Activated gamma-delta T cell treated with Interleukin-2 at 50 U/mL for 16 hours (primary cell): Measurements from ENCODE around the gene LRRC45.
A peak's percentile ranks its signal among the peaks of the same experiment; 100 is the strongest.

Experiments
- DNase-seq: peaks from one replicate; pipeline ENCODE4 v3.0.0-alpha.2; 2020

The LRRC45 gene

DNA sequence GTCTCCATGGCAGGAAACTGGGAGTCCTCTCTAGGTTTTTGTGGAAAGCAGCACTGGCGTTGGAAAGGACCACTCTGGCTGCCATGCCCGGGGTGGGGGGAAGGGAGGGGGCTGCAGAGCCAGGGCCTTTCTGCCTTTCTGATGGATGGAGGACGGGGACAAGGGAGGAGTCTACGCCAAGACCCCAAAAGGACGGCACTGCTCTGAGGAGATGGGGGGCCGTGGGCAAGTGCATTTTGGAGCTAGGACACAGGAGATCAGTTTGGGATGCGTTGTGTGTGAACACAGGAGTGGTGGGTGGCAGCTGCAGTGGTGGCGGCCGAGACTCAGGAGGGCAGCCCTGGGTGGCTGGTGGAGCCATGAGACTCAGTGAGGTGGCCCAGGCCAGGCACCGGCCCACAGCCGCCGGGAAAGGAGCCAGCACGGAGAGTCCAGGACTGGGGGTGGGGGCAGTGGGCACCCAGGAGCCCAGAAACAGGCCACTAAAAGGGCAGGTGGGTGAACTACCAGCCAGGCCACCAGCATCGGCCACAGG, 2.5 kb upstream of the LRRC45 start:
- no peak for DNase-seq

DNA sequence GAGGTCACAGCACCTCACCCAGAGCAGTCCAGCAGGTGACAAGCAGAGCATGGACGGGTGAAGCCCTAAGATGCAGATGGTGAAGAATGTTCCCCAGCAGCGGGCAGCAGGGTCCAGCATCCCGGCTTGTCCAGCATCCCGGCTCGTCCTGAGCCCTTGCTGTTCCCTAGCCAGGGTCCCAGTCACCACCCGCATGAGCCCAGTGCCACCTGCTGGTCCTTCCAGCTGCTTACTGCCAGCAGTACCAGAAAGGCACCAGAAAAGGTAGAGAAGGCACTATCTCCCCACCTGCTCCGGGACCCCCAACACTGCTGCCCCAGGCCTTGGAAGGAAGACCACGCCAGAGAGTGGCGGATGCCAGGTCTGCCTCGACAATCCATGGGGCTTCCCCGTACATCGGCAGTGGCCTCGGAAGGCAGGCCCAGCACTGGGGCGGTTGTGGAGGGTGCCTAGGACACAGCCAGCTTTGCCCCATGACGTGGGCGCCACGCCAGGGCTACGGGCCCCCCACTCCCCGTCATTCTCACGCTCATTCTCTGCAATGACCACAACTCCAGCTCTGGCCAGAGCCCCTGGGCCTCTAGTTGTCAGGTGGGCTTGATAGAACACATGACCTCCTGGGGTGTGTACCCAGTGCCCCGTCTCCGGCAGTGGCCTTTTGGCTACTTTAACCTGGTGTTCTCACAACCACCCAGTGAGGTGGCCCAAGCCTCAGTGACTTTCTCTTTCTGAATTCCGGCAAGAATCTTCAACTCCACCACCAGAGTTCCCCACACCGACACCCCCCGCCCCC, 1.8 kb upstream of the LRRC45 start:
- DNase-seq, result peak; percentile 49

DNA sequence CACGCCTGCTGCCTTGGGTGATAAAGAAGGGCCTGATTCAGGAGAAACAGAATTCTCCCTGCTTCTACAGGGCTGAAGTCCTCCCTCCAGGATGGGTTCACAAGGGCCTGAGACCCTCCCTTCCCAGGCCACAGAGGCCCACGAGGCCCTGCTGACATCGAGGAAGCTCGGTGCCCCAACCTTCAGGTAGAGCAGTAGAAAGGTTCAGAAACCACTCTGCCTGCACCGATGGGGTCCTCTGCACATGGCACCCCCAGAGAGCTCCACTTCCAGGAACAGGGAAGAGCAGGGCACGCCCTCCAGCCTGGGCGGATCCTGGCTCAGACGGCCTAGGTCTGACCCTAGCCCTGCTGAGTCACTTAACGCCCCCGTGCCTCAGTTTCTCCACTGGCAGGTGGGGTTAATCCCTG, 1.2 kb upstream of the LRRC45 start:
- no peak for DNase-seq

DNA sequence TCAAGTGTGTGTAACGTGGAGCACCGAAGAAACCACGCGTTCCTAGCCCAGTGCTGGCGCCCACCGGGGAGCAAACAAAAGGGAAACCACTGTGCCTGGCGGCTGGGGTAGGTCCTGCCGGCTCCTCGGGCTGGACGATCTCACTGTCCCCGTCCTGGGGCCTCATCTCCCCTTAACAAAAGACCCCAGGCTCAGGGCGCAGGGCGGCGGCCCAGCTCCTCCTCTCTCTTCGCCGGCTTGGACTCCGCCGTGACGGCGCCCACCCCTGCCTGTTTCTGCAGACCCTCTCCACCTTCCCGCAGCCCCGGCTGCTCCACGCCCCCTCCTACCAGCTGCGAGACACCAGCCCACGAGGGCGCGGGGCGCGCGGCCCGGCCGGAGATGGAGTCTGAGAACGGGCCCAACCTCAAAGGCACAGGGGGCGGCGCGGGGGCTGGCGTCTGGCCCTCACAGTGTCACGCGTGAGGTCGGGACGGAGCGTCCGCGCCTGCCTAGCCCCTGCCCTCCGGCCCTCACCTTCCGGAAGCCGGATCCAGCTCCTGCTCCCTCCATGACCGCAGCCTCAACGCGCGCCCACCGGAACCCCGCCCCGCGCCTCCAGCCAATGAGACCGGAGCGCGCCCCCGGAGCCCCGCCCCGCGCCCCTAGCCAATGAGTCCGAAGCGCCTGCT, 660 bp upstream of the LRRC45 start, which contains the start of gene CENPX:
Gene CENPX (minus strand): TSS at position 569 of the 671 bp plus-strand sequence. CDS start 17 bp downstream, at position 552.
- no peak for DNase-seq

GRCh38 chr17:82023447-82024241, 539 bp downstream of the LRRC45 start:
- DNase-seq, result no peak

GRCh38 chr17:82024859-82025258, 1.8 kb downstream of the LRRC45 start:
- no peak for DNase-seq

- DNase-seq, result no peak
Measured at GRCh38 chr17:82025401-82026107, 2.4 kb downstream of the LRRC45 start.

- DNase-seq, result no peak
Measured at GRCh38 chr17:82028246-82028645, 5.1 kb downstream of the LRRC45 start.

- no peak for DNase-seq
Measured at GRCh38 chr17:82028966-82029365, 5.9 kb downstream of the LRRC45 start.

- no peak for DNase-seq
Measured at GRCh38 chr17:82029391-82029790, 6.3 kb downstream of the LRRC45 start.

- no peak for DNase-seq
Measured at GRCh38 chr17:82029990-82030469, 6.9 kb downstream of the LRRC45 start.

DNA sequence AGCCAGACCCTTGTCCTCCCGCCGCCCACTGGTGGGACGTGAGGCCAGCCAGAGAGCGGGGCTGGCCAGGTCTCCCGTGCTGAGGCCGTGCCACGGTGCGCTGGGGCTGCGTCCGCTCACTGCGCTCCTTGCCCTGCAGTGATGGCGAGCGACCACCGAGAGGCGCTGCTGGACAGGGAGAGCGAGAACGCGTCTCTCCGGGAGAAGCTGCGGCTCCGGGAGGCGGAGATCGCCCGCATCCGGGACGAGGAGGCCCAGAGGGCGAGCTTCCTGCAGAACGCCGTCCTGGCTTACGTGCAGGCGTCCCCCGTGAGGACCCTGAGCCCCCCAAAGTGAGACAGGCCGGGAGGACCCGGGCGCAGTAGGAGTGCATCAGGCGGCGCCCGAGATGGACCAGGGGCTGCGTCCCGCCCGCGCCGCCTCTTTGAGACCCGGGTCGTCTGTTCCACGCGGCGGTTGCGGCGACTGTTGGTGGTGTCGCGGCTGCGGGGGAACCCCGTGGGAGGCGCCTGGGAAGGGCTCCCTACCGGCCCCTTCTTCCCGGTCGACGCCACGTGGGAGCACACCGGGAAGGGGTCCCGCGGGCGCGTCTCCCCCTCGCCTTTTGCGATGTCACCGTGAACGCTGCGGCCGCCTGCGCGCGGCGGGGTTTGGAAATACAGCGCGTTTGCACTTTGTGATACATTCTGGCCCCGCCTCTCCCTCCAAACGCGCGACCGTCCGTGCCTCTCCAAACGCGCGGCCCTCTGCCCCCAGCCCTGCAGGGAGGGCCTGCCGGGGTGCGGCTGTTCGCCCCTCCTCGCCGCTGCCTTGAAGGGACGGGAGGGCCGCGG, 7.6 kb downstream of the LRRC45 start:
- DNase-seq, result peak; percentile 77

- no peak for DNase-seq
Measured at GRCh38 chr17:82031303-82031884, 8.3 kb downstream of the LRRC45 start, which contains the start of gene RAC3. Gene RAC3, plus strand, starts transcription at chr17:82031678. Its CDS starts 84 bp downstream, at chr17:82031762.

DNA sequence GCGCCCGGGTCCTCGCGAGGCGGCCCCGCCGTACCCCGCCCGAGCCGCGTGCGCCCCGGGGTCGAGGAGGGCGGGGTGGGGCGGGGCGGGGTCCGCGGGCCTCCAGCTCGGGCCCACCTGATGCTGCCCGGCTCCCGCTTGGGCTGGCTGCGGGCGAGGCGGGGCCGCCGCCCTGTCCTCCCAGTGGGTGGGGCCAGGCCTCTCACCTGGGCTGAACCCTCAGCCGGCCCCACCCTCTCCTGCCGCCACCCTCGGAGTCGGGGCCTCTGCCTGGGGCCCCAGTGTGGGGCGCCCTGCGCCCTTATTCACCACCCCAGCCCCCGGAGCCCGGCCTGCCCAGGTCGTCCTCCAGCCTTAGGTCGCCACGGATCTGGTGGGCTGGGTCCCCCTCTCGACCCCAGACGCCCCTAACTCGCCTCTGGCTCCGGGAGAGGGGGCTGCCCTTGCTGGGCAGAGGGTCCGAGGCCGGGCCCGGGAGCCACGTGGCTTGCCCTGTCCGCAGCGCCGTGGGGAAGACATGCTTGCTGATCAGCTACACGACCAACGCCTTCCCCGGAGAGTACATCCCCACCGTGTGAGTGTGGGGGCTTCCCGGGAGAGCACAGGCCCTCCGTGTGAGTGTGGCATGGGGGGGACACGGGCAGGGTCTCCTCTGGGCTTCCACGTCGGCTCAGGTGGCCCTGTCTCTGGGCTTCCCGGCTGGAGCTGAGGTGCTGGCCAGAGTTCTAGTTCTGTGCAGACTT, 9.0 kb downstream of the LRRC45 start:
- no peak for DNase-seq

- DNase-seq, result no peak
Measured at GRCh38 chr17:82033359-82034085, 10.4 kb downstream of the LRRC45 start.

DNA sequence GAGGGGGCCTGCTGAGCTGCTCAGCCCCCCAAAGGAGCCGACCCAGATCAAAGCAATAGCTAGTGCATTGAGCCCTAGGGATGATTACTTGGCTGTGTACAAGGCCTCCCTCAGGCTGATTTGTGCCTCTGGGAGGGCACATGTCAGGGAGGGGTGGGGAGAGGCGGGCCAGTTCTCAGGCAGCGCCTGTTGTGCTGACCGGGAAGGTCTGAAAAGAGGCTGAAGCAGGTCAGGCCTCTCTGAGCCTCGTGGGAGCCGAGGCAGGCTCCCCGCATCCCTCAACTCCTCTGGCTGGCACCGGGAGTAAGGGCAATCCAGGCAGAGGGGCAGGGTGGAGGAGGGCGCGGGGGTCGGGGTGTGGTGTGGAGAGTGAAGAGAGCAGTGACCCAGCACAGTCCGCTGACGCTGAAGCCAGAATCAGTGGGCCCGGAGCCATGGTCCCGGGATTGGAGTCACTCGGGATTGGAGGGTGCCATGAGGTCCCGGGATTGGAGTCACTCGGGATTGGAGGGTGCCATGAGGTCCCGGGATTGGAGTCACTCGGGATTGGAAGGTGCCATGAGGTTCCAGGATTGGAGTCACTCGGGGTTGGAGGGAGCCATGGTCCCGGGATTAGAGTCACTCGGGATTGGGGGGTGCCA, 11.4 kb downstream of the LRRC45 start:
- DNase-seq, result no peak

DNA sequence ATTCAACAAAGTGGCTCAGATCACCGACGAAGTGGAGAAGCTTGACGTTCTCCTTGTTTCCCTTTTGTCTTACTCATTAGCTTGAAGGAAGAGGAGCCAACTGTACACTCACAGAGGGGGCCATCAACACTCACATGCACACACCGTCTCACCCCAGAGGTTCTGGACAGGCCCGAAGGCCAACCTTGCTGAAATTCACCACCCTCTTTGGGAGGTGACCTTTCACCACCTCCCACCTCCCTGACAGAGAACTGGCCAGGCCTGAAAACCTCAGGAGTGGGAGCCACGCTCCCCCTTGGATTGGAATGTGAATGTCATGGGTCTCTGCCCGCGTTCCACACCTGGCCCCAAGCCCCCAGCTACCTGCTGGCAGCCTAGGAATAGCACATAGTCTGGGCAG, 12.4 kb downstream of the LRRC45 start:
- DNase-seq, result no peak

- no peak for DNase-seq
Measured at GRCh38 chr17:82035956-82036633, 13.0 kb downstream of the LRRC45 start.
